HL-60 (cell line): Measurements from ENCODE around the gene PIP5K1B.

Source experiments
- DNase-seq, 2 experiments: peaks; one replicate each; pipeline ENCODE4 v3.0.0-alpha.2; 2010 to 2020; ENCODE audit warnings: low read depth in 1 of 2, low spot score in 1 of 2
- H3K27ac ChIP-seq: fragments of 250-450 bp; sonication (Bioruptor Pico); replicated peaks from 2 replicates; pipeline ENCODE4 v1.5.1; 2020; ENCODE audit warnings: mild to moderate bottlenecking, moderate library complexity
- H3K27me3 ChIP-seq: fragments of 250-450 bp; sonication (Bioruptor Pico); 2 replicates; pipeline ENCODE4 v1.5.1; 2021; ENCODE audit warnings: mild to moderate bottlenecking, moderate library complexity; ENCODE audit not compliant: insufficient read depth, poor library complexity, severe bottlenecking
- H3K4me3 ChIP-seq: replicated peaks from 2 replicates; pipeline ENCODE4 v1.5.1; 2011; ENCODE audit warnings: mild to moderate bottlenecking, control low read depth, low read length; ENCODE audit not compliant: insufficient read depth
- CTCF ChIP-seq: IDR thresholded peaks from one replicate; pipeline ENCODE4 v1.5.1; 2011; ENCODE audit warnings: low read length, control low read depth, inconsistent platforms; ENCODE audit not compliant: insufficient read depth
- GABPA ChIP-seq: IDR thresholded peaks from 2 replicates; pipeline ENCODE4 v1.6.1; 2012; ENCODE audit warnings: low read depth
- POLR2AphosphoS5 ChIP-seq: IDR thresholded peaks from 2 replicates; pipeline ENCODE4 v1.6.1; 2012; ENCODE audit warnings: low read depth
- REST ChIP-seq: IDR thresholded peaks from 2 replicates; pipeline ENCODE4 v1.6.1; 2012; ENCODE audit warnings: low read depth; ENCODE audit not compliant: insufficient replicate concordance
- SPI1 ChIP-seq: IDR thresholded peaks from 2 replicates; pipeline ENCODE4 v1.6.1; 2012; ENCODE audit warnings: low read depth, mild to moderate bottlenecking, borderline replicate concordance

Gene PIP5K1B

DNA sequence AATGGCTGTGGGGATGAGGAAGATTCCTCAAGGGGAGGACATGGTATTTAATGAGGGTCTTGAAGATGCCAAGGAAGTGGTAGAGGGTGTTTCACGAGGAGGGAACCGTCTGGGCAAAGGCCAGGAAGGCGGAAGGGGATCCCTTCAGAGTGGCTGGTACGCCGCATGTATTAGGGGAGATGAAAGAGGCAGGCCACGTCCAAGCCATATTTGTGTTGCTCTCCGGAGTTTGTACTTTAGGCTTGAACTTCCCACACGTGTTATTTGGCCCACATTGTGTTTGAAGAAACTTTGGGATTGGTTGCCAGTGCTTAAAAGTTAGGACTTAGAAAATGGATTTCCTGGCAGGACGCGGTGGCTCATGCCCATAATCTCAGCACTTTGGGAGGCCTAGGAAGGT is 331.8 kb downstream of the PIP5K1B start:
- Histone ChIP-seq H3K27ac (peak overlapping the region; percentile 91), H3K4me3 (peak overlapping the region; percentile 64), H3K27me3 (no peaks in the 10 kb centered on the region)
- DNase-seq: peak; percentile 20 to 45
- TF ChIP-seq REST (no peak), GABPA (no peak), CTCF (no peak), POLR2AphosphoS5 (no peak), SPI1 (no peak; the same call in 1 of the 2 replicates)

DNA sequence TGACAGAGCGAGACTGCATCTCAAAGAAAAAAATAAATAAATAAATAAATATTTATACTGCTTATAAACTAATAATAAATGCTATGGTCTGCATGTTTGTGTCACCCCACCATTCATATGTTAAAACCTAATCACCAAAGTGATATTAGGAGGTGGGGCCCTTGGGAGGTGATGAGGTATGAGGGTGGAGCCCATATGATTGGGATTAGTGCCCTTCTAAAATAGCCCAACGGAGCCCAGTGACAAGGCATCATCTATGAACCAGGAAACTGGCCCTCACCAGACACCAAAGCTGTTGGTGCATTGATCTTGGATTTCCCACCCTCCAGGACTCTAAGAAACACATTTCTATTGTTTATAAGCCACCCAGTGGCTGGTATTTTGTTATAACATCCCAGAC is 335.6 kb downstream of the PIP5K1B start:
- H3K27ac ChIP-seq: no peak overlapping the region
- H3K4me3 ChIP-seq: no peak overlapping the region
- no peak for TF ChIP-seq REST
- no peak for TF ChIP-seq GABPA
- TF ChIP-seq CTCF: no peak
- TF ChIP-seq SPI1: no peak
- no peaks in the 10 kb centered on the region for H3K27me3 ChIP-seq
- no peak for DNase-seq

- TF ChIP-seq CTCF (no peak), REST (no peak), POLR2AphosphoS5 (no peak), SPI1 (no peak), GABPA (no peak)
- no peak for DNase-seq
- H3K4me3 ChIP-seq: no peak overlapping the region
- no peak overlapping the region for H3K27ac ChIP-seq
- no peaks in the 10 kb centered on the region for H3K27me3 ChIP-seq
These were observed 339.5 kb downstream of the PIP5K1B start for GRCh38 chr9:69044240-69045219.
